ENCODE data around the gene MX2.
"Not testable (repeated sequence)": the region's sequence is repeated elsewhere in the genome, so short reads cannot be mapped to it uniquely, and the experiment has no call there.

MX2 gene

GRCh38 chr21:41361786-41362604, at the start of gene MX2:
Gene MX2 (plus strand): TSS chr21:41362027. CDS start chr21:41376907, 14,880 bp downstream.
- ATAC-seq (peak; percentile 86), DNase-seq (peak; percentile 74)

DNA sequence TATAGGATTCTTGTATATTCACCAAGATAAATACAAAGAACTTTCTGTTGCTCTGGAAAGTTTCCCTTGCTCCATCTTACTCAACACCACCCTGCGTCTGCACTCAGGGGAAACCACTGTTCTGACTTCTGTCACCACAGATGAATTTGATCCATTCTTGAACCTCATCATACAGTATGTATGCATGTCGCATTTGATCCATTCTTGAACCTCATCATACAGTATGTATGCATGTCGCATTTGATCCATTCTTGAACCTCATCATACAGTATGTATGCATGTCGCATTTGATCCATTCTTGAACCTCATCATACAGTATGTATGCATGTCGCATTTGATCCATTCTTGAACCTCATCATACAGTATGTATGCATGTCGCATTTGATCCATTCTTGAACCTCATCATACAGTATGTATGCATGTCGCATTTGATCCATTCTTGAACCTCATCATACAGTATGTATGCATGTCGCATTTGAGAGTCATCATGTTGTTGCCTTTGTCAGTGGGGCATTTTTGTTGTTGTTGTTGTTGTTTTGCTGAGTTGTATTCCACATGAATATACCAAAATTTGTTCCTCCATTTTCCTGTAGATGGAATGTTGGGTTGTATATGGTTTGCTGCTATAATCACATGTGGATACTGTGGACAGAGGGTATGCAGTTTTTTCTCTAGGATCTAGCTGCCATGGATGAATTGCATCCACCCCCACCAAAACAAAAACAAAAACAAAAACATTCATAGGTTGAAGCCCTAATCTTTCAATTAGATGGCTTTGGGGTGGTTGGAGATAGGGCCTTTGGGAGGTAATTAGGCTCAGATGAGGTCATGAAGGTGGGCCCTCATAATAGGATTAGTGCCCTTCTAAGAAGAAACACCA, 48.3 kb upstream of the MX2 start:
- not testable (repeated sequence) for DNase-seq, ATAC-seq

DNA sequence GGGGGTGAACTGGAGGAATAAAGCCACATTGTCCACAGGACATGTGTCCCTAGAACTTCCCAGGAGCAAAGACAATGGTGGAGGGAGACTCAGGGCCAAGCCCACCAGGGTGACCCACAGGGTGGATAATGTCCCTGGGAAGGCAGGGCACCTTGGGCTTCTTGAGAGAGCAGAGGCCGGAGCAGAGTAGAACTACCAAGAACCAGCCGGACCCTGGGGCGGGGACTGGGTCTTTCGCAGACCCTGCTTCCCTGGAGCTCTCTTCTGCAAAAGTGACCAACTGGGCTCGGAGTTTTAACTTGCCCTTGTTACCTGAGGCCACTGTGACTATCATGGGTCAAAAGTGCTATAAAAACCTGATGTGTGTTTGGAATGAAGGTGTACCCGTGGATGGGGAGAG, 46.1 kb upstream of the MX2 start:
- DNase-seq (no peak), ATAC-seq (no peak)

DNA sequence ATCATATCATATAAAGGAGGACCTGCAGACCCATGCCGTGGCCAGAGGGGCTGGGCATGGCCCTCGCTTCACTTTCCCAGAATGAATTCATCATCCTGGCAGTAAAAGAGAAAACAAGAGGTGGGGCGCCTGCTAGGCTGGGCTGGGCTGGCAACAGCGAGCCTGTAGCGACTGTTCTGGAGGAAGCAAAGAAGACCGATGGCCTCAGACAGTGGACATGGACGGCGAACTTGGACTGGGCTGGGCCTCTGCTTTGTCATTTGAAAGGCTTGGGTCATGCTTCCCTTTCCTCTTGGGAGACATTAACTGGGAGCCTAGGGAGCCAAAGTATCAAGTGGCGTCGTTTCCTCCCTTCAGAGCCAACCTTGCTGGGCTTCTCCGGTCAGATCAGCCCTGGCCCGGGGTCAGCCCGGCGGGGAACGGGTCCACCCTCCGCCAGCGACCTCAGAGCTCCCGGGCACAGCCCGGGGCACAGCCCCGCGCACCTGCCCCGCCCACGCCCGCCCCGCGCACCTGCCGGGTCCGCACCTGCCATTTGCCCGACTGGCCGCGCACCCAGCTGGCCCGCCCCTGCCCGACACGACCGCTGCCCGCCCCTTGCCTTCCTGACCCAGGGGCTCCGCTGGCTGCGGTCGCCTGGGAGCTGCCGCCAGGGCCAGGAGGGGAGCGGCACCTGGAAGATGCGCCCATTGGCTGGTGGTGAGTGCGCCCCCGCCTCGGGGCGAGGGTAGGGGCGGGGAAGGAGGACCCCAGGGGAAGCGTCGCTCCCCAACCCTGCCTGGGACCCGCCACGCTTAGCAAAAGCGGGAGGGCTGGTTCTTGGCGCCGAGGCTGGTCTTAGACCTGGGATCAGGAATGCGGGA, 45.4 kb upstream of the MX2 start, which contains the start of gene FAM3B:
FAM3B (plus strand) TSS at position 602 of the 863 bp plus-strand sequence; CDS start at position 681, 79 bp downstream.
- no peak for ATAC-seq
- no peak for DNase-seq

DNA sequence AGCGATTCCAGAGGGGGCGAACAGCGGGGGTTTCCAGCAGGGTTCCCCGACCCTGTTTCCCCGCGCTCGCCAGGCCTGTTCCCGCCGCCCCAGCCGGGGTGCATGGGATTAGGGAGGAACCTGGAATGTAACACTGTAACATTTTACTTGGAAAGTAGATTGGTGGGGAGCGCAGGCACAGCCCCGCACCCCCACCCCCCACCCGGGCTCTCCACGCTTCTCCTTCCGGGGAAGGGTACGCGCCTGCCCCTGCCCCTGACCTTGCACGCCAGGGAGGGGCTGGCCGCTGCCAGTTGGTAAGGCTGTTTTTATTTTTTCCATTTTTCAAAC, 44.8 kb upstream of the MX2 start:
- ATAC-seq (no peak), DNase-seq (no peak)

DNA sequence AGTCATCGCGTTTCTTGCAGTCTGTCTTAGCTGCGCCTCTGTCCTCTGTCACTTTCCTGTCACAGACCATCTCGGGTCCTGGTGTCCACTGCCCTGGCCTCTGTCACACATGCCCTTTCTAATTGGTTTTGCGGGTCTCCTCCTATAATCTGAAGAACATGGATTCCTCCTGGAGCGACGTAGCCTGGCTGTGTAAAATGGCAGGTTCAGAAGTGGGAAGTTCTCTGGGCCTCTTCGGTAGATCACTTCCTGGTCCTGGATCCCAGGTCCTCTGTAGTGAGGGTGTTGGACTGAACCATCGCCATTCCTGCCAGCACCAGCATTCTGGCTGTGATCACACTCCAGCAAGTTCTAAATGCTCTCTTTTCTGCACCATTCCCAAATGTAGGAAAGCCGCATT, 44.4 kb upstream of the MX2 start:
- ATAC-seq (no peak), DNase-seq (no peak)

- DNase-seq (no peak), ATAC-seq (no peak)
These were observed 43.6 kb upstream of the MX2 start for GRCh38 chr21:41318218-41318617.

GRCh38 chr21:41319273-41319672, 42.6 kb upstream of the MX2 start:
- DNase-seq (no peak), ATAC-seq (no peak)

DNA sequence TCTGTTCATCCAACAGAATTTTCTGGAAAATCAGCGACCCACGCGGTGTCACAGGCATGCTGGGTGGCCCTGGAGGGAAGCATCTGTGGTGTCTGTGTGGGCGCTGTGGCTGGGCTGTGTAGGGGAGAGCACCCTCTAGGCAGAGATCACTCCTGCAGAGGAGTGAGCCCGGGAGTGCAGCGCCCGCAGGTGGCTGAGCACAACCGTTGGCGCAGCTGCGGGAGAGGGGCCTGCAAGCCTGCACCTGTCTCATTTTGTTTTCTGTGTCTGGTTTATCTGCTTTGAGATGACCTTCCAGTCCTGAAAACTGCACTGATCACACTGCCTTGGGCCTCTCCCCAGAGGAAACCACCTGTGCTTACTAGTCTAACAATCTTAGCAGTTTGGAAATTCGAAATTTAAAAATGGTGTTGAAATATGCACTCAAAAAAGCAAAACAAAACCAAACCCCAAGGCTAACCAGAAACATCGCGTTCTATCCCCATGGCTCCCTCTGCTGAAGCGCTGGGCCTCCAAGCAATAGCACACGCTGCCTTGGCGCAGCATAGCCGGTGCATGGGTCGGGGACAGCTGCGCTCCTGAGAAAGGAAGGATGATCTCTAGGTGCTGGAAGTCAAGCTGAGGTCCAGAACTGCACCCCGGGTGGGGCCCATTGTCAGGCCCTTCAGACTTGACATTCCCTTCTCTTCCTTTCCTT, 40.5 kb upstream of the MX2 start:
- ATAC-seq (peak; percentile 54), DNase-seq (peak; percentile 13)

GRCh38 chr21:41321908-41322495, 39.8 kb upstream of the MX2 start:
- ATAC-seq (no peak), DNase-seq (no peak)

GRCh38 chr21:41322496-41323382, 39.1 kb upstream of the MX2 start:
- ATAC-seq (no peak), DNase-seq (no peak)

DNA sequence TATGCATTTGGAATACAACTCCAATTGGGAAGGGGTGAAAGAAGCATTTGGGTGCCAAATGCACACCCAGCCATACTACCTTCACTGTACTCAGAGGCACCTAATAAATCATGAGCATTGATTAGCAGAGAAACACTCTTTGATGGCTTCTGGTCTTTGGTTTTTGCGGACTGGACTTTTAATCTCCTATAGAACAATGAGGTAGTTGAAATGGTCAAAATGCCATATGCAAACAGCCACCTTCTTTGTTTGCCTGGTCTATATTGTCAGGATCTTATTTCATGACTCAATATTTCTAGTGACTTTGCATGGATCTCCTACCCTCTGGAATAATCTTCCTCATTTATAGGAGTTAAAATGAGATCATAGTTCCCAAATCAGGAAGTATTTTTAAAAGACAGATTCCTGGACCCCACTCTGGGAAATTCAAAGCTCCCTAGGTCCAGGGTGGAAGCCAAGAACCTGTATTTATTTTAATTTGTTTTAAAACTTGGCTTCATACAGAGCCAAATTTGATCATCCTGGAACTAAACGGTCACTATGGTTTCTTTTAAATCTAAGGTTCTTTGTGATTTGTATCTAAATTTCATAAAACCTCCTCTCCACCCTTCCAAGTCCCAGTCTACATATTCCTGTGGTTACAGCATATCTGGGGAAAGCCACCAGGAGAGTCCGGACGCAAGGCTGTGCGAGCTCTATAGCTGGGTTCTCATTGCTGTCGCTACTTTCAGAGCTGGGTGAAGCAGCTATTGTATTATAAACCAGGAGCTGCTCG, 36.5 kb upstream of the MX2 start:
- ATAC-seq (no peak), DNase-seq (no peak)

GRCh38 chr21:41326414-41327080, 35.3 kb upstream of the MX2 start:
- DNase-seq: no peak
- ATAC-seq: no peak

- DNase-seq (no peak), ATAC-seq (no peak)
These were observed 34.1 kb upstream of the MX2 start for GRCh38 chr21:41327753-41328152.

DNA sequence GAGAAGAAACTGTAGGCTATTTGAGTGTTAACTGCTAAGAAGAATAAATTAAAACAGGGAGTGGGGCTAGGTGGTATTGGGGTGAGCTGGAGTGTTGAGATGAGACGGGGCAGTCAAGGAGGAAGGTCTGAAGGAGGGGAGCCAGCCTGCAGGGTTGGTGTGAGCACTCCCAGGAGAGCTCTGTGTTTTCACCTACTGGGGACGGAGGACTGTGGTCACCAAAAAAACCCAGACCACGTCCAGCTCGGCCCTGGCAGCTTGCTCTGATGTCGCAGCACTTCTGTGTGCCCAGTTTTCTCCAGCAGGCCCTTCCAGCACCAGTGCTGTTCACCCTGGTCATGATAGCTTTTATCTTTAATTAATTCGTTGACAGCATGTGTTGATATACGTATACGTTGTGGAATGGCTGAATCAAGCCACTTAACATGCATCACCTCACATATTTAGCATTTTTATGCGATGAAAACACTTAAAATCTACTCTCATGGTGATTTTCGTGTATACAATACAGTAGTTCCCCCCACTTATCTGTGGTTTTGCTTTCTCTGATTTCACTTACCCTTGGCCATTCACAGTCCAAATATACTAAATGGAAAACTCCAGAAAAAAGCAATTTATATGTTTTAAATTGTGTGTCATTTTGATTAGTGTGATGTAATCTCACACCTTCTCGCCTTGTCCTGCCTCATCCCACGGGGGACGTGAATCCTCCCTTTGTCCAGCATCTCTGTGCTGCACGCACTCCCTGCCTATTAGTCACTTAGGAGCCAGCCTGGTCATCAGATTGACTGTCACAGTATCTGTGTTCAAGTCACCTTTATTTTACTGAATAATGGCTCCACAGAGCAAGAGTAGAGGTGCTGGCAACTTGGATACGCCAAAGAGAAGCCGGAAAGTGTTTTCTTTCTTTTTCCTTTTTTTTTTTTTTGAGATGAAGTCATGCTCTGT, 32.9 kb upstream of the MX2 start:
- no peak for ATAC-seq

GRCh38 chr21:41333752-41334151, 28.1 kb upstream of the MX2 start:
- DNase-seq (no peak), ATAC-seq (no peak)

More for the DNA sequence above, 32.9 kb upstream of the MX2 start:
- DNase-seq: no peak

DNA sequence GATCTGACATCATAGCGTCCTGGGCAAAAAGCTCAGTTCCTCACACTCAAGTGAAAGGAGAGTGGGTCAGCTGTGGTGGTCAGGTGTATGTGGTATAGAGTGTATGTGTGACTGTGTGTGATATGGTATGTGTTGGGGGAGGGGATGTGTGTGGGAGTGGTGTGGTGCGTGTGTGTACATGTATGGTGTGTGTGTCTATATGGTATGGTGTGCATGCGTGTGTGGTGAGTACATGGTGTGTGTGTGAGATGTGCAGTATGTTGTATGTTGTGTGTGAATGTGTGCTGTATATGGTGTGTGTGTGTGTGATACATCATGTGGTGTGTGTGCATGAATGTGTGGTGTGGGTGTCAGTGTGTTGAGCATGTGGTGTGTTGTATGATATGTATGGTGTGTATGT, 24.3 kb upstream of the MX2 start:
- no peak for ATAC-seq
- DNase-seq: no peak

GRCh38 chr21:41338455-41338854, 23.4 kb upstream of the MX2 start:
- DNase-seq: no peak
- no peak for ATAC-seq
